GM12865 (cell line): ENCODE measurements around the gene SHH.
A peak's percentile ranks its signal among the peaks of the same experiment; 100 is the strongest.

Source experiments
- DNase-seq: peaks from one replicate; pipeline ENCODE4 v3.0.0; 2010; ENCODE audit warnings: low read depth
- H3K4me3 ChIP-seq: 2 replicates; pipeline ENCODE4 v1.5.1; 2011; ENCODE audit warnings: mild to moderate bottlenecking, low read depth, low read length, control low read depth
- TF ChIP-seq, protein P1 (sequence below): IDR thresholded peaks from 2 replicates; pipeline ENCODE4 v1.5.1; 2011; ENCODE audit warnings: low read length, control low read depth, low read depth, inconsistent platforms; ENCODE audit not compliant: insufficient read depth; ENCODE audit errors: missing control alignments

The SHH gene

DNA sequence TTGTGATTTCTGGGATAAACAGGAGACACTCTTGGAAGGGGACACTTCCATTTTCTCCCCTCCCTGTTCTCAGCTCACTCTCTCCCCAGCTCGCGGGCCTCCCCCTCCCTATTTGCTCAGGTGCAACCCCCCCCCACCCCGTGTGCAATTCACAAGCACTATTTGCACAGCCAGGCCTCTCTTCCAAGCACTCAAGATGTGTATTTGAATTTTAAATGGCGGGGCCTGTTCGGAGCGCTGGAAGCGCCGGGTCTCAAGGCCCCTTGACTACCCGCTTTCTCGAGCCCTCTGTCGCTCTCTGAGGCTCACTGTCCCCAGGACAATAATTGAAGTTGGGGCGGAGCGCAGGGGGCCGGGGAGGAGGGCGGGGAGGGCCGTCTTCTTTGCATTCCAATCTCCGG, 7.8 kb downstream of the SHH start:
- TF ChIP-seq, protein P1, sequence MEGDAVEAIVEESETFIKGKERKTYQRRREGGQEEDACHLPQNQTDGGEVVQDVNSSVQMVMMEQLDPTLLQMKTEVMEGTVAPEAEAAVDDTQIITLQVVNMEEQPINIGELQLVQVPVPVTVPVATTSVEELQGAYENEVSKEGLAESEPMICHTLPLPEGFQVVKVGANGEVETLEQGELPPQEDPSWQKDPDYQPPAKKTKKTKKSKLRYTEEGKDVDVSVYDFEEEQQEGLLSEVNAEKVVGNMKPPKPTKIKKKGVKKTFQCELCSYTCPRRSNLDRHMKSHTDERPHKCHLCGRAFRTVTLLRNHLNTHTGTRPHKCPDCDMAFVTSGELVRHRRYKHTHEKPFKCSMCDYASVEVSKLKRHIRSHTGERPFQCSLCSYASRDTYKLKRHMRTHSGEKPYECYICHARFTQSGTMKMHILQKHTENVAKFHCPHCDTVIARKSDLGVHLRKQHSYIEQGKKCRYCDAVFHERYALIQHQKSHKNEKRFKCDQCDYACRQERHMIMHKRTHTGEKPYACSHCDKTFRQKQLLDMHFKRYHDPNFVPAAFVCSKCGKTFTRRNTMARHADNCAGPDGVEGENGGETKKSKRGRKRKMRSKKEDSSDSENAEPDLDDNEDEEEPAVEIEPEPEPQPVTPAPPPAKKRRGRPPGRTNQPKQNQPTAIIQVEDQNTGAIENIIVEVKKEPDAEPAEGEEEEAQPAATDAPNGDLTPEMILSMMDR, result no peak
- H3K4me3 ChIP-seq, result no peak overlapping the region
- DNase-seq, result no peak

DNA sequence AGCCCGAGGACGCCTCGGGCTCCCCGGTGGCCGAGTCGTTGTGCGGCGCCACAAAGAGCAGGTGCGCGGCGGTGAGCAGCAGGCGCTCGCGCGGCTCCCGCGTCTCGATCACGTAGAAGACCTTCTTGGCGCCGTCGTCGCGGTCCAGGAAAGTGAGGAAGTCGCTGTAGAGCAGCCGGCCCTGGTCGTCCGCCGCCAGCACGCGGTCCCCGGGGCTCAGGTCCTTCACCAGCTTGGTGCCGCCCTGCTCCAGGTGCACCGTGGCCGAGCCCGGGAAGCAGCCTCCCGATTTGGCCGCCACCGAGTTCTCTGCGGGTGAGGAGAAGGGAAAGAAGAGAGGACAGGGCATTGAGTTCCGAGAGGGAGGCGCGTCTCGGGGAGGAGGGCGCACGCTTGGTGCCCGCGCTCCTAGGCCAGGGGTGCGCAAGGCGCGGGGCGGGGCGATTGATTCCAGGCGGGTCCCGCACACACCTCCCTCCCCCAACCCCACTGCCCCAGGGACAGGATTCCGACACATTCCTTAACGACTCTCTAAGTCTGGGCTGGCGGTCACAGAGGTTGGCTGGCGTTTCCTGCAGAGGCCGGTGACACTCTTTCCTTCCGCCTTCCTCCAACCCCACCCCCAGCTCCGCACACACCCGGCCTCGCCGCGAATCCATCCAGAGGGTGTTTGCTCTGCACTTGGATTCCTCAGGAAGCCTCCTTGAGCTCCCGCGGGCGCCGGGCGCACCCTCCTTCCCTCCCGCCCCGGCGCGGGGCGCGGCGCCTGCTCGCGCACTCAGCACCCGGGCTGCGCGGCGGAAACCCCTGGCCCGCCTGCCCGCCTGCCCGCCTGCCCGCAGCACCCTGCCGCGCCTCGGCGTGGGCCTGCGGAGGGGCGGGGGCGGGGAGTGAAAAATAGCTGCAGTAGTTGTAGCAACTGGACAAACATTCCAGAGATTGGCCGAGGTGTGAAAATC, 8.6 kb downstream of the SHH start:
- TF ChIP-seq, protein P1, result no peak
- no peak overlapping the region for H3K4me3 ChIP-seq
- peak; percentile 35 for DNase-seq

DNA sequence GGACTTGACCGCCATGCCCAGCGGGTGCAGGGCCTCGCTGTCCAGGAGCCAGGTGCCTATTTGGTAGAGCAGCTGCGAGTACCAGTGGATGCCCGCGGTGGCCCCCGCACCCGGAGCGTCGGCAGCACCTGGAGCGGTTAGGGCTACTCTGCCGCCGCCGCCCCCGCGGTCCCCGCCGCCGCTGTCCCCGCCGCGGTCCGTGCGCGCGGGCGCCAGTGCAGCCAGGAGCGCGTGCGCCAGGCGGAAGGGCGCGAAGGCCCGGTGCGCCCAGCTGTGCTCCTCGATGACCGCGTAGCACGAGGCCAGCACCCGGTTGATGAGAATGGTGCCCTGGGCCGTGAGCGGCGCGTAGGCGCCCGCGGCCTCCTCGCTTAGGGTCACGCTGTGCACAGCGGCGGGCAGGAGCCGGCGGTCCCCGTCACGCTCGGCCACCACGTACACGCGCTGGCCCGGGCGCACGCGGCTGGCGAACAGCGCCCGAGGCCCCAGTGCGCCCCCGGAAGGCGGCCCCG, 9.3 kb downstream of the SHH start:
- TF ChIP-seq, protein P1, result no peak
- DNase-seq, result no peak
- H3K4me3 ChIP-seq, result no peak overlapping the region

DNA sequence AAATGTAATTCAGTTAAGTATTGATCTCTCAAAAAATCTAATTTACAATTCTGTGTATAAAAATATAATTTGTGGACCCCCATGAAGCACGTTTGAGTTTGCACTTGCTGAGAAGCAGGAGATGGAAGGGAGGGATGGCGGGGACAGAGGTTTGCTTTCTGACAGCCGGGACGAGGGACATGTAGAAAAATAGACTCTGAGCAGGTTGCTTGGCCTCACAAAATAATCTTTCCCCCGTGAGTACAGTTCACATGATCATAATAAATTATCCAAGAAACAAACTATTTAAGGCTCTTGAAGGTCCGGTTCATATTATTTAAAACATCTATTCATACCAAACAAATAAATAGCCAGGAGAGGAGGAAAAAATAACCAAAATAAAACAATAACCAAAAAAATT, 10.0 kb downstream of the SHH start:
- DNase-seq, result no peak
- H3K4me3 ChIP-seq, result no peak overlapping the region
- TF ChIP-seq, protein P1, result no peak

DNA sequence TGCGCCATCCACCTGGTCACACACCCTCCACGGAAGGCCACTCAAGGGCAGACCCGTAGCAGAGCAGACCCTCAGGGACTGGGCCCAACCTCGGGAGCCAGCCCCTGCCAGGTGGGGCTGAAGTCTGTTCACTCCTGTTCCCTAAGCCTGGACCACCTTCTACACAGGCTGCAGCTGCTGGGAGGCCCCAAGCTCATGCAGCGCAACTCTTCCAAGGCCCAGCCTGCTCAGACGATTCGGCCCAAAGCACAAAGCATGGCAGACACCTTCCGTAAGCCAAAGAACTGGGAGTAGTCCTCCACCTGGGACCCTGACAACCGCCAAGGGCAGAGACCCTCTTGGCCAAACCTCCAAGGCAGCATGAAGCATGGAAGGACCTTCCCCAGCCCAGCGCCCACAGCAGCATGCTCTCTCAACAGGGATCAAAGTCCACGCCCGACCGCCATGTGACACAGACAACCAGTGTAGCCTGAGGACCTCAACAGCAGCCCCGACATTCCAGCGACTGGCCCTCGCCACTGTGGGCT, 11.5 kb downstream of the SHH start:
- H3K4me3 ChIP-seq, result no peak overlapping the region
- TF ChIP-seq, protein P1, result no peak
- DNase-seq, result no peak

DNA sequence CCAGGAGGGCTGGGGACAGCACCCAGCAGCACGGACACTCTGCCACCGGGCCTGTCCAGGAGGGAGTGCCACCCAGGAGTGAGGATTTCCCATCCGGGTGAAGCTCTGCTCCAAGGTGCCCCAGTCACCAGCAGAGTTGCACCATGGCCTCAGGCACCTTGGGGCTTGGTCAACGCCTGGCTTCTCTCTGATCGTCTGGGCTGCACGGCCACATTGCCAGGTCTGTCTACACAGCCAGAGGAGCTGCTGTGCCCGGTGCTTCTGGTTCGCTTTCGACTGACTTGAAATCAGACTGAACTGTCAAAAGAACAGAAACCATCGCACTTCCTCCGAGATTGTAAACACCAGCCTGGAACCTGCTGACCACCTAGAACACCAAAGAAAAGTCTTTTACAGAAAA, 12.0 kb downstream of the SHH start:
- H3K4me3 ChIP-seq, result no peak overlapping the region
- DNase-seq, result no peak
- TF ChIP-seq, protein P1, result no peak
